B cell (primary cell): Measurements from ENCODE around the gene CPA5. TPM values are rescaled to one million over a fixed set of nuclear protein-coding genes. Genes with fewer than 3 reads are reported as not detected.

Experiments
- ATAC-seq: fragments of 200-7000 bp; cut with Tn5 transposase; one replicate; pipeline ENCODE4 v1.10.0; 2021; ENCODE audit warnings: low read depth, mild to moderate bottlenecking, moderate number of reproducible peaks, moderate library complexity
- CTCF ChIA-PET: fragments of 350-600 bp; sonication (Branson Sonifier 250); formaldehyde crosslinking; loops from one replicate; lab custom pipeline; 2021; ENCODE audit warnings: antibody characterized with exemption, inconsistent platforms; lab: Charles Lee
- POLR2A ChIA-PET: fragments of 350-600 bp; sonication (Branson Sonifier 250); formaldehyde crosslinking; loops from one replicate; lab custom pipeline; 2021; ENCODE audit warnings: antibody characterized with exemption; lab: Charles Lee
- DNase-seq: peaks from one replicate; pipeline ENCODE4 v3.0.0; 2013
- H2AFZ ChIP-seq: 2 replicates; pipeline ENCODE4 v1.6.1; 2012; ENCODE audit warnings: mild to moderate bottlenecking, low read depth, low read length; ENCODE audit not compliant: insufficient read depth, poor library complexity, severe bottlenecking
- H3K27ac ChIP-seq, 2 donors: 1 replicate in 1 of 2; 2 replicates in 1 of 2; pipeline ENCODE4 v1.5.1; 2012 to 2013; ENCODE audit warnings: low read length in 2 of 2, mild to moderate bottlenecking in 2 of 2, moderate library complexity in 1 of 2
- H3K27me3 ChIP-seq, 4 experiments: fragments of 200-600 bp in 1 of 4; sonication (generic) in 1 of 4; replicated peaks in 1 of 4; 1 replicate in 2 of 4; 2 replicates in 2 of 4; pipeline versions ENCODE4 v1.6.1 to v1.7.0; 2013 to 2016; ENCODE audit warnings: low read length in 3 of 4, mild to moderate bottlenecking in 2 of 4, mixed read lengths in 1 of 4, moderate library complexity in 1 of 4; ENCODE audit not compliant: insufficient read depth in 4 of 4, control insufficient read depth in 3 of 4; ENCODE audit errors: control extremely low read depth in 1 of 4
- H3K36me3 ChIP-seq, 2 experiments: replicated peaks in 1 of 2; 1 replicate in 1 of 2; 2 replicates in 1 of 2; pipeline versions ENCODE4 v1.6.1 to v1.7.1; 2013; ENCODE audit warnings: low read length in 1 of 2; ENCODE audit not compliant: insufficient read depth in 2 of 2, control insufficient read depth in 1 of 2; ENCODE audit errors: control extremely low read depth in 1 of 2, extremely low read depth in 1 of 2
- H3K4me1 ChIP-seq, 2 donors: fragments of 200-600 bp in 1 of 2; sonication (generic) in 1 of 2; 1 replicate in 1 of 2; 2 replicates in 1 of 2; pipeline versions ENCODE4 v1.5.1 to v1.6.1; 2013 to 2017; ENCODE audit warnings: low read length in 2 of 2; ENCODE audit not compliant: control insufficient read depth in 2 of 2, insufficient read depth in 2 of 2
- H3K4me2 ChIP-seq: replicated peaks from 2 replicates; pipeline ENCODE3; 2012; ENCODE audit warnings: mild to moderate bottlenecking, low read depth, low read length; ENCODE audit not compliant: poor library complexity, severe bottlenecking
- H3K4me3 ChIP-seq, 5 experiments: fragments of 200-600 bp in 1 of 5; sonication (generic) in 1 of 5; 1 replicate in 3 of 5; 2 replicates in 2 of 5; pipeline versions ENCODE4 v1.5.1 to v1.7.0; 2011 to 2016; ENCODE audit warnings: low read length in 4 of 5, mild to moderate bottlenecking in 4 of 5, low read depth in 2 of 5, control low read depth in 1 of 5, moderate library complexity in 1 of 5; ENCODE audit not compliant: insufficient read depth in 1 of 5; ENCODE audit errors: control extremely low read depth in 1 of 5, extremely low read depth in 1 of 5
- H3K79me2 ChIP-seq: fragments of 200-600 bp; sonication (generic); one replicate; pipeline ENCODE4 v1.6.0; 2016; ENCODE audit warnings: low read length; ENCODE audit not compliant: control insufficient read depth, insufficient read depth
- H3K9ac ChIP-seq: fragments of 200-600 bp; sonication (generic); 2 replicates; pipeline ENCODE4 v1.6.1; 2017; ENCODE audit warnings: mild to moderate bottlenecking, low read length, moderate library complexity
- H3K9me3 ChIP-seq, 3 donors: one replicate each; pipeline versions ENCODE4 v1.6.1 to v1.7.1; 2013; ENCODE audit warnings: low read length in 2 of 3; ENCODE audit not compliant: control insufficient read depth in 2 of 3, insufficient read depth in 1 of 3; ENCODE audit errors: control extremely low read depth in 1 of 3
- H4K20me1 ChIP-seq: 2 replicates; pipeline ENCODE4 v1.6.0; 2012; ENCODE audit warnings: mild to moderate bottlenecking, low read length; ENCODE audit not compliant: insufficient read depth, control insufficient read depth, poor library complexity, severe bottlenecking
- H3K27ac Mint-ChIP-seq: one replicate; pipeline ENCODE4 v1.8.0; 2021; ENCODE audit warnings: mixed read lengths
- H3K27me3 Mint-ChIP-seq: one replicate; pipeline ENCODE4 v1.8.0; 2021; ENCODE audit warnings: mixed read lengths
- H3K4me1 Mint-ChIP-seq: one replicate; pipeline ENCODE4 v1.8.0; 2021; ENCODE audit warnings: mixed read lengths
- H3K4me3 Mint-ChIP-seq: one replicate; pipeline ENCODE4 v1.8.0; 2021; ENCODE audit warnings: mixed read lengths
- H3K9me3 Mint-ChIP-seq: one replicate; pipeline ENCODE4 v1.8.0; 2022; ENCODE audit warnings: mixed read lengths; ENCODE audit not compliant: insufficient read depth
- EZH2 ChIP-seq: IDR thresholded peaks from 2 replicates; pipeline ENCODE4 v1.6.1; 2012; ENCODE audit warnings: borderline replicate concordance, low read depth, mild to moderate bottlenecking, moderate library complexity, low read length; ENCODE audit not compliant: insufficient read depth, poor library complexity, severe bottlenecking
- WGBS: methylation state at CpG from one replicate; pipeline ENCODE4 v1.1.5; 2013; ENCODE audit warnings: missing lambda C conversion rate; ENCODE audit not compliant: insufficient coverage; 5-methylcytosine and 5-hydroxymethylcytosine counted together
- intact Hi-C: fragments of 100-400 bp; cut with micrococcal nuclease; formaldehyde crosslinking; loops from one replicate; pipeline ENCODE4 v1.10.0; 2022
- polyA plus RNA-seq: library from polyadenylated mRNA; depleted of rRNA; stranded (reverse); fragments of >200 nt; gene quantifications from 2 replicates; pipeline ENCODE4 v1.2.3, GENCODE V29; 2012
- total RNA-seq, 2 donors: library from RNA; stranded (reverse); fragments of 120-200 nt in 1 of 2; gene quantifications; 1 replicate in 1 of 2; 2 replicates in 1 of 2; pipeline versions ENCODE4 v1.2.3 to v1.2.4, GENCODE V29; 2013 to 2022
- TF ChIP-seq, protein P1 (sequence below): fragments of 200-600 bp; IDR thresholded peaks from one replicate; pipeline ENCODE4 v1.8.0; 2022; ENCODE audit warnings: antibody characterized with exemption, mild to moderate bottlenecking

The CPA5 gene
- total and polyA plus RNA-seq, 2 donors (not counting 1 experiment from before 2014, with no cell fraction given), result not detected

DNA sequence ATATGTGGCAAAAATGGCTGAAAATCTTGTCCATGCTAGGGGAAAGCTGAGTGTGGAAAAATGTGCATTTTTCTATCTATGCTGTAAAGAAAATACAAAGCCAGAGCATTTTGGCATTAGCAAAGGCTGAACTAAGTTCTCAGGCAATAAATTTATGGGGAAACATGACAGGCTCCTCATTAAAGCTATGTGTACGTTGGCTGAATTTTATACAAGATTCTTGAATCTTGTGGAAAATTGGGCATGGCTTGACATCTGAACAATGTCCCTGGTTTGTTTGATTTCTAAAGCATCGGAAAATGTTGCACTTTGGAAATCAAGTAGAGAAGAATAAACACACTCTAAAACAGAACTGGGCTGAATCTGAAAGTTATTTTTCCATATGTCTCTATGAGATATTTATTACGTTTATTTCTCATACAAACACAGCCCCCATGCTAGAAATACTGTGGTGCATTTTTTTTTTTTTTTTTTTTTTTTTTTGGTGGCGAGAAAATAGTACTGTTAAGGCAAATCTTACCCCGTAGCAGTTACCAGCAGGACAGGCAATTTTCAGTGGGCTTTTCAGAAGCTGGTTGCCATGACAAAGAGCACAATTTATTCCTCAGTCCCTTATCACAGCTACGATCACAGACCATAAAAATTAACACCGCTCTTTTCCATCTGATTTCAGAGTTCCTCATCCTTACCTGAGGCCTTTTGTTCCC is 52.6 kb downstream of the CPA5 start:
- no peak for TF ChIP-seq EZH2
- TF ChIP-seq, protein P1, sequence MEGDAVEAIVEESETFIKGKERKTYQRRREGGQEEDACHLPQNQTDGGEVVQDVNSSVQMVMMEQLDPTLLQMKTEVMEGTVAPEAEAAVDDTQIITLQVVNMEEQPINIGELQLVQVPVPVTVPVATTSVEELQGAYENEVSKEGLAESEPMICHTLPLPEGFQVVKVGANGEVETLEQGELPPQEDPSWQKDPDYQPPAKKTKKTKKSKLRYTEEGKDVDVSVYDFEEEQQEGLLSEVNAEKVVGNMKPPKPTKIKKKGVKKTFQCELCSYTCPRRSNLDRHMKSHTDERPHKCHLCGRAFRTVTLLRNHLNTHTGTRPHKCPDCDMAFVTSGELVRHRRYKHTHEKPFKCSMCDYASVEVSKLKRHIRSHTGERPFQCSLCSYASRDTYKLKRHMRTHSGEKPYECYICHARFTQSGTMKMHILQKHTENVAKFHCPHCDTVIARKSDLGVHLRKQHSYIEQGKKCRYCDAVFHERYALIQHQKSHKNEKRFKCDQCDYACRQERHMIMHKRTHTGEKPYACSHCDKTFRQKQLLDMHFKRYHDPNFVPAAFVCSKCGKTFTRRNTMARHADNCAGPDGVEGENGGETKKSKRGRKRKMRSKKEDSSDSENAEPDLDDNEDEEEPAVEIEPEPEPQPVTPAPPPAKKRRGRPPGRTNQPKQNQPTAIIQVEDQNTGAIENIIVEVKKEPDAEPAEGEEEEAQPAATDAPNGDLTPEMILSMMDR, result no peak
- Histone ChIP-seq H3K9ac (no peak overlapping the region), H3K27ac (no peak overlapping the region), H3K4me2 (no peak overlapping the region), H3K36me3 (no peaks in the 10 kb centered on the region), H3K79me2 (no peaks in the 10 kb centered on the region), H3K4me3 (no peak overlapping the region), H2AFZ (no peak overlapping the region), H3K27me3 (no peaks in the 10 kb centered on the region), H4K20me1 (no peaks in the 10 kb centered on the region), H3K9me3 (no peaks in the 10 kb centered on the region), H3K4me1 (peaks cover 0 to 9% of the 10 kb centered on the region in 2 donors)
- WGBS, result 100% methylated on average over 2 of the region's 7 CpGs
- Mint-ChIP-seq H3K4me3 (no peak overlapping the region), H3K9me3 (no peaks in the 10 kb centered on the region), H3K27me3 (no peaks in the 10 kb centered on the region), H3K27ac (no peak overlapping the region), H3K4me1 (peaks cover 7% of the 10 kb centered on the region)
- ChIA-PET POLR2A (no interaction called here), CTCF (no interaction called here)
- intact Hi-C loops, result no loop called here
- DNase-seq (no peak), ATAC-seq (no peak)

DNA sequence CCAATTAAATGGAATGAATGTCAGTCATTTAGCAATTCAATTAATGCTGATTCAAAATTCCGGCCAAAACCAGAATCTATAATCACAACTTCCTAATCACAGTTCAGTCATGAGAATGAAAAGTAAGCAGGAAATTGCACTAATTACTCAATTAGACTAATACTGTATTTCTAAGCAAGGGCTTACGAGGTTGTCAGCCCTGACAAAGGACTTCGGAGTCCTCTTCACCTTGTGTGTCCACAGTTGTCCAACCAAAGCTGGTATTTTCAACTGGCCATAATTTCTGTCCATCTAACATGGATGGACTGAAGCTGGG is 53.1 kb downstream of the CPA5 start:
- no peaks in the 10 kb centered on the region for H4K20me1 ChIP-seq
- no peaks in the 10 kb centered on the region for H3K9me3 ChIP-seq
- no peak overlapping the region for H3K4me3 ChIP-seq
- Mint-ChIP-seq H3K4me3 (no peak overlapping the region), H3K9me3 (no peaks in the 10 kb centered on the region), H3K27ac (no peak overlapping the region), H3K4me1 (peaks cover 7% of the 10 kb centered on the region), H3K27me3 (no peaks in the 10 kb centered on the region)
- H2AFZ ChIP-seq, result no peak overlapping the region
- POLR2A ChIA-PET, result no interaction called here
- intact Hi-C loops, result no loop called here
- H3K4me2 ChIP-seq, result no peak overlapping the region
- no peaks in the 10 kb centered on the region for H3K79me2 ChIP-seq
- CTCF ChIA-PET, result no interaction called here
- peaks cover 0 to 9% of the 10 kb centered on the region in 2 donors for H3K4me1 ChIP-seq
- ATAC-seq (no peak), DNase-seq (no peak)
- H3K9ac ChIP-seq, result no peak overlapping the region
- TF ChIP-seq, protein P1, result no peak
- TF ChIP-seq EZH2, result no peak
- H3K36me3 ChIP-seq, result peaks cover under 1 to 3% of the 10 kb centered on the region in 2 experiments
- H3K27ac ChIP-seq, result no peak overlapping the region
- H3K27me3 ChIP-seq, result no peaks in the 10 kb centered on the region
- WGBS, result 96% methylated on average over 2 of the region's 3 CpGs
